WTC11 (cell line): ENCODE data around the gene BEST4. TPM values are rescaled to one million over a fixed set of nuclear protein-coding genes. Genes with fewer than 3 reads are reported as not detected.

ENCODE experiments used
- ATAC-seq: fragments of 200-7000 bp; cut with Tn5 transposase; 2 replicates; pipeline ENCODE4 v1.10.0; 2021; ENCODE audit warnings: mild to moderate bottlenecking, moderate library complexity
- CTCF ChIA-PET: fragments of 300-600 bp; sonication (Branson Sonifier 250); formaldehyde crosslinking; loops from one replicate; lab custom pipeline; 2021; ENCODE audit warnings: antibody characterized with exemption; lab: Charles Lee
- POLR2A ChIA-PET: fragments of 350-600 bp; sonication (Branson Sonifier 250); formaldehyde crosslinking; loops from one replicate; lab custom pipeline; 2021; ENCODE audit warnings: antibody characterized with exemption; lab: Charles Lee
- DNase-seq: peaks from one replicate; pipeline ENCODE4 v3.0.0; 2021; ENCODE audit warnings: low spot score
- H3K27ac Mint-ChIP-seq: 2 replicates; pipeline ENCODE4 v1.8.0; 2021; ENCODE audit warnings: mixed read lengths
- H3K27me3 Mint-ChIP-seq: 2 replicates; pipeline ENCODE4 v1.8.0; 2021; ENCODE audit warnings: low read depth, mild to moderate bottlenecking, moderate library complexity, mixed read lengths
- H3K36me3 Mint-ChIP-seq: 2 replicates; pipeline ENCODE4 v1.8.0; 2021; ENCODE audit warnings: mixed read lengths
- H3K4me1 Mint-ChIP-seq: 2 replicates; pipeline ENCODE4 v1.8.0; 2022; ENCODE audit warnings: mixed read lengths
- H3K4me3 Mint-ChIP-seq: 2 replicates; pipeline ENCODE4 v1.8.0; 2021; ENCODE audit warnings: mild to moderate bottlenecking, moderate library complexity, mixed read lengths
- H3K9me3 Mint-ChIP-seq: 2 replicates; pipeline ENCODE4 v1.8.0; 2021; ENCODE audit warnings: mixed read lengths
- AR ChIP-seq: fragments of 250-450 bp; sonication (Bioruptor Pico); IDR thresholded peaks from 2 replicates; pipeline ENCODE4 v1.9.0; 2021; ENCODE audit warnings: mild to moderate bottlenecking
- ETV6 ChIP-seq: sonication (generic); formaldehyde crosslinking; IDR thresholded peaks from 2 replicates; pipeline ENCODE4 v1.8.1; 2022; ENCODE audit warnings: mild to moderate bottlenecking, missing genetic modification reagents
- FOXK1 ChIP-seq: sonication (generic); formaldehyde crosslinking; IDR thresholded peaks from 2 replicates; pipeline ENCODE4 v1.8.0; 2022; ENCODE audit warnings: mild to moderate bottlenecking, moderate library complexity, missing genetic modification reagents
- GABPB1 ChIP-seq: sonication (generic); formaldehyde crosslinking; IDR thresholded peaks from 2 replicates; pipeline ENCODE4 v1.8.1; 2023; ENCODE audit warnings: mild to moderate bottlenecking, missing genetic modification reagents
- GRHL2 ChIP-seq: fragments of 250-450 bp; sonication (Bioruptor Pico); IDR thresholded peaks from 2 replicates; pipeline ENCODE4 v1.8.0; 2022; ENCODE audit warnings: mild to moderate bottlenecking, moderate library complexity; ENCODE audit not compliant: insufficient replicate concordance, severe bottlenecking
- MYBL2 ChIP-seq: sonication (generic); formaldehyde crosslinking; IDR thresholded peaks from 2 replicates; pipeline ENCODE4 v1.8.1; 2023; ENCODE audit warnings: mild to moderate bottlenecking, moderate library complexity, missing genetic modification reagents
- NFATC4 ChIP-seq: fragments of 250-450 bp; sonication (Bioruptor Pico); IDR thresholded peaks from 2 replicates; pipeline ENCODE4 v1.9.0; 2021; ENCODE audit warnings: mild to moderate bottlenecking
- RELA ChIP-seq: sonication (generic); formaldehyde crosslinking; IDR thresholded peaks from 2 replicates; pipeline ENCODE4 v1.8.1; 2022; ENCODE audit warnings: missing genetic modification reagents, mild to moderate bottlenecking, borderline replicate concordance
- RORB ChIP-seq: fragments of 250-450 bp; sonication (Bioruptor Pico); IDR thresholded peaks from 2 replicates; pipeline ENCODE4 v1.9.0; 2021; ENCODE audit warnings: mild to moderate bottlenecking
- TEAD4 ChIP-seq: sonication (generic); formaldehyde crosslinking; IDR thresholded peaks from 2 replicates; pipeline ENCODE4 v1.8.0; 2022; ENCODE audit warnings: mild to moderate bottlenecking, missing genetic modification reagents
- ZBTB21 ChIP-seq: sonication (generic); formaldehyde crosslinking; IDR thresholded peaks from 2 replicates; pipeline ENCODE4 v1.8.1; 2023; ENCODE audit warnings: mild to moderate bottlenecking, missing genetic modification reagents, borderline replicate concordance
- ZNF121 ChIP-seq: sonication (generic); formaldehyde crosslinking; IDR thresholded peaks from 2 replicates; pipeline ENCODE4 v1.8.0; 2023; ENCODE audit warnings: missing genetic modification reagents
- ZNF512 ChIP-seq: sonication (generic); formaldehyde crosslinking; IDR thresholded peaks from 2 replicates; pipeline ENCODE4 v1.8.1; 2022; ENCODE audit warnings: missing genetic modification reagents, borderline replicate concordance
- total RNA-seq: library from RNA; stranded (reverse); gene quantifications from 3 replicates; pipeline ENCODE4 v1.2.3, GENCODE V29; 2021
- TF ChIP-seq, protein P1 (sequence below): sonication (generic); formaldehyde crosslinking; IDR thresholded peaks from 2 replicates; pipeline ENCODE4 v1.8.0; 2022; ENCODE audit warnings: missing genetic modification reagents
- TF ChIP-seq, protein P2 (sequence below): sonication (generic); formaldehyde crosslinking; IDR thresholded peaks from 2 replicates; pipeline ENCODE4 v1.8.0; 2022; ENCODE audit warnings: mild to moderate bottlenecking, missing genetic modification reagents
- TF ChIP-seq, protein P3 (sequence below): sonication (generic); formaldehyde crosslinking; IDR thresholded peaks from 2 replicates; pipeline ENCODE4 v1.8.1; 2023; ENCODE audit warnings: mild to moderate bottlenecking, missing genetic modification reagents, moderate library complexity
- TF ChIP-seq, protein P4 (sequence below): fragments of 250-450 bp; sonication (Bioruptor Pico); conservative IDR thresholded peaks from 2 replicates; pipeline ENCODE4 v1.9.0; 2021; ENCODE audit warnings: mild to moderate bottlenecking
- TF ChIP-seq, protein P5 (sequence below): sonication (generic); formaldehyde crosslinking; IDR thresholded peaks from 2 replicates; pipeline ENCODE4 v1.8.0; 2022; ENCODE audit warnings: mild to moderate bottlenecking, missing genetic modification reagents

Gene BEST4
- total RNA-seq, 1 experiment from 2014 or later, result 1.6 TPM

GRCh38 chr1:44829506-44830384 is 41.8 kb upstream of the BEST4 start (continued):
- TF ChIP-seq, protein P1, sequence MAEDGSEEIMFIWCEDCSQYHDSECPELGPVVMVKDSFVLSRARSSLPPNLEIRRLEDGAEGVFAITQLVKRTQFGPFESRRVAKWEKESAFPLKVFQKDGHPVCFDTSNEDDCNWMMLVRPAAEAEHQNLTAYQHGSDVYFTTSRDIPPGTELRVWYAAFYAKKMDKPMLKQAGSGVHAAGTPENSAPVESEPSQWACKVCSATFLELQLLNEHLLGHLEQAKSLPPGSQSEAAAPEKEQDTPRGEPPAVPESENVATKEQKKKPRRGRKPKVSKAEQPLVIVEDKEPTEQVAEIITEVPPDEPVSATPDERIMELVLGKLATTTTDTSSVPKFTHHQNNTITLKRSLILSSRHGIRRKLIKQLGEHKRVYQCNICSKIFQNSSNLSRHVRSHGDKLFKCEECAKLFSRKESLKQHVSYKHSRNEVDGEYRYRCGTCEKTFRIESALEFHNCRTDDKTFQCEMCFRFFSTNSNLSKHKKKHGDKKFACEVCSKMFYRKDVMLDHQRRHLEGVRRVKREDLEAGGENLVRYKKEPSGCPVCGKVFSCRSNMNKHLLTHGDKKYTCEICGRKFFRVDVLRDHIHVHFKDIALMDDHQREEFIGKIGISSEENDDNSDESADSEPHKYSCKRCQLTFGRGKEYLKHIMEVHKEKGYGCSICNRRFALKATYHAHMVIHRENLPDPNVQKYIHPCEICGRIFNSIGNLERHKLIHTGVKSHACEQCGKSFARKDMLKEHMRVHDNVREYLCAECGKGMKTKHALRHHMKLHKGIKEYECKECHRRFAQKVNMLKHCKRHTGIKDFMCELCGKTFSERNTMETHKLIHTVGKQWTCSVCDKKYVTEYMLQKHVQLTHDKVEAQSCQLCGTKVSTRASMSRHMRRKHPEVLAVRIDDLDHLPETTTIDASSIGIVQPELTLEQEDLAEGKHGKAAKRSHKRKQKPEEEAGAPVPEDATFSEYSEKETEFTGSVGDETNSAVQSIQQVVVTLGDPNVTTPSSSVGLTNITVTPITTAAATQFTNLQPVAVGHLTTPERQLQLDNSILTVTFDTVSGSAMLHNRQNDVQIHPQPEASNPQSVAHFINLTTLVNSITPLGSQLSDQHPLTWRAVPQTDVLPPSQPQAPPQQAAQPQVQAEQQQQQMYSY (CRISPR knock-in tag), result no peak
- TF ChIP-seq ETV6, result no peak
- TF ChIP-seq MYBL2, result no peak
- no peak for TF ChIP-seq NFATC4
- TF ChIP-seq, protein P2, sequence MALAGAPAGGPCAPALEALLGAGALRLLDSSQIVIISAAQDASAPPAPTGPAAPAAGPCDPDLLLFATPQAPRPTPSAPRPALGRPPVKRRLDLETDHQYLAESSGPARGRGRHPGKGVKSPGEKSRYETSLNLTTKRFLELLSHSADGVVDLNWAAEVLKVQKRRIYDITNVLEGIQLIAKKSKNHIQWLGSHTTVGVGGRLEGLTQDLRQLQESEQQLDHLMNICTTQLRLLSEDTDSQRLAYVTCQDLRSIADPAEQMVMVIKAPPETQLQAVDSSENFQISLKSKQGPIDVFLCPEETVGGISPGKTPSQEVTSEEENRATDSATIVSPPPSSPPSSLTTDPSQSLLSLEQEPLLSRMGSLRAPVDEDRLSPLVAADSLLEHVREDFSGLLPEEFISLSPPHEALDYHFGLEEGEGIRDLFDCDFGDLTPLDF (CRISPR knock-in tag), result no peak
- no peak for TF ChIP-seq ZNF512 (CRISPR knock-in tag)
- TF ChIP-seq FOXK1 (CRISPR knock-in tag), result no peak
- TF ChIP-seq, protein P3, sequence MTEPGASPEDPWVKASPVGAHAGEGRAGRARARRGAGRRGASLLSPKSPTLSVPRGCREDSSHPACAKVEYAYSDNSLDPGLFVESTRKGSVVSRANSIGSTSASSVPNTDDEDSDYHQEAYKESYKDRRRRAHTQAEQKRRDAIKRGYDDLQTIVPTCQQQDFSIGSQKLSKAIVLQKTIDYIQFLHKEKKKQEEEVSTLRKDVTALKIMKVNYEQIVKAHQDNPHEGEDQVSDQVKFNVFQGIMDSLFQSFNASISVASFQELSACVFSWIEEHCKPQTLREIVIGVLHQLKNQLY (CRISPR knock-in tag), result no peak
- no peak for TF ChIP-seq ZNF121 (CRISPR knock-in tag)
- TF ChIP-seq, all 79 proteins: peak for 0

- ChIA-PET POLR2A (interaction anchor here (1.0 kb wide), 1 partner anchor 107 kb away, joined by 3 read pairs; no protein-coding TSS in a partner anchor), CTCF (interaction anchor here (1.0 to 3.8 kb wide), 4 partner anchors 7 to 182 kb away, joined by 3 to 17 read pairs (median 12); partner anchors contain the start of genes HECTD3 and UROD)
- DNase-seq (no peak), ATAC-seq (no peak)
- peaks cover 13% of the 10 kb centered on the region for H3K4me1 Mint-ChIP-seq
- no peak overlapping the region for H3K27ac Mint-ChIP-seq
- H3K27me3 Mint-ChIP-seq, result no peaks in the 10 kb centered on the region
- no peaks in the 10 kb centered on the region for H3K9me3 Mint-ChIP-seq
- no peaks in the 10 kb centered on the region for H3K36me3 Mint-ChIP-seq
- no peak for TF ChIP-seq RORB (CRISPR knock-in tag)
- no peak for TF ChIP-seq GRHL2 (CRISPR knock-in tag)
- TF ChIP-seq TEAD4, result no peak
- TF ChIP-seq, protein P4, sequence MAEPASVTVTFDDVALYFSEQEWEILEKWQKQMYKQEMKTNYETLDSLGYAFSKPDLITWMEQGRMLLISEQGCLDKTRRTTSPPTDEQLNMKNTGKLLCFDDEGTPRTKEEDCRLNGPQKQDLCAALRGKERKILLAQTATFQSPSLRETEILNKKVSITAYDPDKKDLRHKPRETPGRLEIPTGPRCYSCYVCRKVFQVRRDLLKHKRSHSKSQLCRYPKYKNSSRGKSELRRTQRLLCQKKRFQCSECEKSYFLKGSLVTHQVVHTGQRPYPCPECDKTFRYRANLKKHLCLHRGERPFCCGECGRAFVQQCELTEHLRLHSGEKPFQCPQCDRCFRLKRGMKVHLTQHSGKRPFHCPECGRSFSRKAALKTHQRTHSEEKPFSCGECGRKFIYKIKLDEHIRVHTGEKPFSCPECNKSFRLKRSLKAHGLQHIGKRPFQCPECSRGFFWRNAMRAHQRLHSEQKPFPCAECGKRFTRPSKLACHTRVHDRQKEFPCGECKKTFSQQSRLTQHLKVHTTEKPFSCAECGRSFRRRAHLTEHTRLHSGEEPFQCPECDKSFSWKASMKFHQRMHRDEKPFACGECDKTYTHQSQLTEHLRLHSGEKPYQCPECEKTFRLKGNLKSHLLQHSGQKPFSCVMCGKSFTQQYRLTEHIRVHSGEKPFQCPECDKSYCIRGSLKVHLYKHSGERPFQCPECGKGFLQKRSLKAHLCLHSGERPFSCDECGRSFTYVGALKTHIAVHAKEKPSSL, result no peak
- no peak for TF ChIP-seq AR (CRISPR knock-in tag)
- TF ChIP-seq, protein P5, sequence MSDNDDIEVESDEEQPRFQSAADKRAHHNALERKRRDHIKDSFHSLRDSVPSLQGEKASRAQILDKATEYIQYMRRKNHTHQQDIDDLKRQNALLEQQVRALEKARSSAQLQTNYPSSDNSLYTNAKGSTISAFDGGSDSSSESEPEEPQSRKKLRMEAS (CRISPR knock-in tag), result no peak
- no peak for TF ChIP-seq GABPB1
- TF ChIP-seq RELA, result no peak
- no peak for TF ChIP-seq ZBTB21 (CRISPR knock-in tag)
- H3K4me3 Mint-ChIP-seq, result no peak overlapping the region
Observed at GRCh38 chr1:44828841-44829440, 41.0 kb upstream of the BEST4 start.
